ENCODE results near the gene MARCKSL1.

The MARCKSL1 gene

GRCh38 chr1:32335790-32336590 is at the start of gene MARCKSL1:
Gene MARCKSL1 (minus strand): TSS chr1:32336233. CDS start chr1:32336033, 200 bp downstream.
- Mint-ChIP-seq H3K4me1 (peaks cover 50% of the 10 kb centered on the region), H3K36me3 (ENCODE audit: low read depth) (peaks cover 14% of the 10 kb centered on the region)
- peak; percentile 86 for DNase-seq

GRCh38 chr1:32380057-32380456 is 44.0 kb upstream of the MARCKSL1 start:
- H3K4me1 Mint-ChIP-seq = no peaks in the 10 kb centered on the region
- no peak for DNase-seq
- H3K27me3 Mint-ChIP-seq = no peaks in the 10 kb centered on the region
- ATAC-seq = no peak
- H3K36me3 Mint-ChIP-seq (ENCODE audit: low read depth) = peaks cover 27% of the 10 kb centered on the region
- H3K27ac Mint-ChIP-seq = no peak overlapping the region
- no peaks in the 10 kb centered on the region for H3K9me3 Mint-ChIP-seq
- H3K4me3 Mint-ChIP-seq = no peak overlapping the region

More at GRCh38 chr1:32335790-32336590, at the start of gene MARCKSL1:
- ATAC-seq = peak; percentile 29
- Mint-ChIP-seq H3K27me3 (no peaks in the 10 kb centered on the region), H3K9me3 (no peaks in the 10 kb centered on the region), H3K4me3 (peak within 1 kb of the TSS; percentile 84), H3K27ac (peak within 1 kb of the TSS; percentile 70)

- no peaks in the 10 kb centered on the region for H3K9me3 Mint-ChIP-seq
- no peak for DNase-seq
- peaks cover 2% of the 10 kb centered on the region for H3K4me1 Mint-ChIP-seq
- ATAC-seq = no peak
- no peak overlapping the region for H3K4me3 Mint-ChIP-seq
- H3K27me3 Mint-ChIP-seq = no peaks in the 10 kb centered on the region
- H3K36me3 Mint-ChIP-seq (ENCODE audit: low read depth) = peaks cover 17% of the 10 kb centered on the region
- H3K27ac Mint-ChIP-seq = no peak overlapping the region
Observed at GRCh38 chr1:32377541-32378220, 41.6 kb upstream of the MARCKSL1 start.

- no peaks in the 10 kb centered on the region for H3K9me3 Mint-ChIP-seq
- H3K36me3 Mint-ChIP-seq (ENCODE audit: low read depth) = peaks cover 19% of the 10 kb centered on the region
- no peak overlapping the region for H3K27ac Mint-ChIP-seq
- H3K27me3 Mint-ChIP-seq = no peaks in the 10 kb centered on the region
- no peak overlapping the region for H3K4me3 Mint-ChIP-seq
- DNase-seq (no peak), ATAC-seq (no peak)
- H3K4me1 Mint-ChIP-seq = peaks cover 9% of the 10 kb centered on the region
Observed at GRCh38 chr1:32376199-32376598, 40.2 kb upstream of the MARCKSL1 start.

GRCh38 chr1:32373996-32374592 is 38.1 kb upstream of the MARCKSL1 start:
- DNase-seq (no peak), ATAC-seq (no peak)
- H3K4me3 Mint-ChIP-seq = no peak overlapping the region
- no peaks in the 10 kb centered on the region for H3K9me3 Mint-ChIP-seq
- peaks cover 9% of the 10 kb centered on the region for H3K4me1 Mint-ChIP-seq
- H3K27me3 Mint-ChIP-seq = no peaks in the 10 kb centered on the region
- H3K27ac Mint-ChIP-seq = no peak overlapping the region
- peaks cover 12% of the 10 kb centered on the region for H3K36me3 Mint-ChIP-seq (ENCODE audit: low read depth)

GRCh38 chr1:32372149-32372756 is 36.2 kb upstream of the MARCKSL1 start:
- H3K9me3 Mint-ChIP-seq = no peaks in the 10 kb centered on the region
- H3K27me3 Mint-ChIP-seq = no peaks in the 10 kb centered on the region
- H3K4me1 Mint-ChIP-seq = peaks cover 9% of the 10 kb centered on the region
- DNase-seq (peak; percentile 20), ATAC-seq (peak; percentile 80)
- H3K36me3 Mint-ChIP-seq (ENCODE audit: low read depth) = peaks cover 10% of the 10 kb centered on the region
- H3K4me3 Mint-ChIP-seq = no peak overlapping the region
- no peak overlapping the region for H3K27ac Mint-ChIP-seq

GRCh38 chr1:32367912-32368635 is 32.0 kb upstream of the MARCKSL1 start:
- H3K27ac Mint-ChIP-seq = no peak overlapping the region
- ATAC-seq (no peak), DNase-seq (no peak)
- H3K27me3 Mint-ChIP-seq = no peaks in the 10 kb centered on the region
- peaks cover 8% of the 10 kb centered on the region for H3K36me3 Mint-ChIP-seq (ENCODE audit: low read depth)
- no peak overlapping the region for H3K4me3 Mint-ChIP-seq
- H3K4me1 Mint-ChIP-seq = peaks cover 9% of the 10 kb centered on the region
- H3K9me3 Mint-ChIP-seq = no peaks in the 10 kb centered on the region

GRCh38 chr1:32365445-32365844 is 29.4 kb upstream of the MARCKSL1 start:
- DNase-seq (no peak), ATAC-seq (no peak)
- Mint-ChIP-seq H3K27me3 (peaks cover 5% of the 10 kb centered on the region), H3K27ac (no peak overlapping the region), H3K9me3 (no peaks in the 10 kb centered on the region), H3K4me1 (peaks cover 10% of the 10 kb centered on the region), H3K4me3 (no peak overlapping the region), H3K36me3 (ENCODE audit: low read depth) (peaks cover 6% of the 10 kb centered on the region)

GRCh38 chr1:32364836-32365235 is 28.8 kb upstream of the MARCKSL1 start:
- Mint-ChIP-seq H3K27me3 (peaks cover 5% of the 10 kb centered on the region), H3K36me3 (ENCODE audit: low read depth) (peaks cover 6% of the 10 kb centered on the region), H3K4me1 (peaks cover 16% of the 10 kb centered on the region), H3K4me3 (no peak overlapping the region), H3K9me3 (no peaks in the 10 kb centered on the region), H3K27ac (no peak overlapping the region)
- DNase-seq (no peak), ATAC-seq (no peak)

GRCh38 chr1:32363713-32364112 is 27.7 kb upstream of the MARCKSL1 start:
- ATAC-seq (no peak), DNase-seq (no peak)
- H3K4me3 Mint-ChIP-seq = no peak overlapping the region
- H3K27me3 Mint-ChIP-seq = peaks cover 5% of the 10 kb centered on the region
- H3K4me1 Mint-ChIP-seq = peaks cover 23% of the 10 kb centered on the region
- no peaks in the 10 kb centered on the region for H3K9me3 Mint-ChIP-seq
- no peak overlapping the region for H3K27ac Mint-ChIP-seq
- peaks cover 6% of the 10 kb centered on the region for H3K36me3 Mint-ChIP-seq (ENCODE audit: low read depth)

- Mint-ChIP-seq H3K27me3 (peaks cover 5% of the 10 kb centered on the region), H3K27ac (peak within 1 kb of the TSS; percentile 39), H3K4me1 (peaks cover 23% of the 10 kb centered on the region), H3K36me3 (ENCODE audit: low read depth) (peaks cover 2% of the 10 kb centered on the region), H3K4me3 (peak within 1 kb of the TSS; percentile 29), H3K9me3 (no peaks in the 10 kb centered on the region)
- DNase-seq (no peak), ATAC-seq (no peak)
Observed at GRCh38 chr1:32362474-32363313, 26.7 kb upstream of the MARCKSL1 start, which contains the start of the genes FAM229A and TSSK3. Gene FAM229A (minus strand): TSS chr1:32362485. CDS start chr1:32362091, 394 bp downstream. Gene TSSK3 (plus strand): TSS chr1:32362539. CDS start chr1:32362702, 163 bp downstream.

GRCh38 chr1:32361674-32362473 is 25.8 kb upstream of the MARCKSL1 start:
- peaks cover 26% of the 10 kb centered on the region for H3K4me1 Mint-ChIP-seq
- no peak overlapping the region for H3K27ac Mint-ChIP-seq
- H3K36me3 Mint-ChIP-seq (ENCODE audit: low read depth) = no peaks in the 10 kb centered on the region
- peak; percentile 26 for DNase-seq
- peak; percentile 38 for ATAC-seq
- no peaks in the 10 kb centered on the region for H3K9me3 Mint-ChIP-seq
- peaks cover 5% of the 10 kb centered on the region for H3K27me3 Mint-ChIP-seq
- peak overlapping the region; percentile 29 for H3K4me3 Mint-ChIP-seq

- no peak overlapping the region for H3K27ac Mint-ChIP-seq
- no peaks in the 10 kb centered on the region for H3K9me3 Mint-ChIP-seq
- peaks cover 26% of the 10 kb centered on the region for H3K4me1 Mint-ChIP-seq
- no peaks in the 10 kb centered on the region for H3K36me3 Mint-ChIP-seq (ENCODE audit: low read depth)
- H3K27me3 Mint-ChIP-seq = peaks cover 5% of the 10 kb centered on the region
- DNase-seq (no peak), ATAC-seq (no peak)
- peak overlapping the region; percentile 47 for H3K4me3 Mint-ChIP-seq
Observed at GRCh38 chr1:32361308-32361673, 25.3 kb upstream of the MARCKSL1 start.

Data from activated naive CD8-positive, alpha-beta T cell treated with anti-CD3 and anti-CD28 coated beads, Interleukin-2, amount 50 U/mL, for 24 hours (primary cell).